Measurements from ENCODE around the gene GRB10.

GRB10 gene

GRCh38 chr7:50712252-50713122, 70.2 kb downstream of the GRB10 start:
- Histone ChIP-seq H3K79me1 (replicated peaks; ENCODE audit: low read length, poor library complexity, severe bottlenecking) (peaks cover 43% of the 10 kb centered on the region), H3K27me3 (ENCODE audit: control insufficient read depth in 1 of 2, insufficient read depth in 1 of 2, low read length in 2 of 2) (no peaks in the 10 kb centered on the region), H3K27ac (ENCODE audit: low read length, poor library complexity, severe bottlenecking) (no peak overlapping the region), H3K9ac (ENCODE audit: low read length) (no peak overlapping the region), H3K36me3 (ENCODE audit: control insufficient read depth in 1 of 2, insufficient read depth in 2 of 2, low read depth in 1 of 2, low read length in 2 of 2) (peaks cover 0 to 19% of the 10 kb centered on the region in 2 experiments), H2AFZ (ENCODE audit: low read depth, low read length) (no peak overlapping the region), H3K4ac (ENCODE audit: low read depth in 1 of 2, low read length in 2 of 2) (no peak overlapping the region), H2BK15ac (ENCODE audit: low read depth, poor library complexity, severe bottlenecking) (no peak overlapping the region), H3K4me1 (ENCODE audit: control insufficient read depth, insufficient read depth, low read depth, low read length) (peaks cover 16% of the 10 kb centered on the region), H2BK5ac (ENCODE audit: low read depth, low read length, poor library complexity, severe bottlenecking) (no peak overlapping the region), H2BK12ac (ENCODE audit: low read length in 2 of 2) (no peak overlapping the region), H4K8ac (ENCODE audit: low read length) (no peak overlapping the region), H4K91ac (ENCODE audit: low read length) (no peak overlapping the region), H3K4me2 (ENCODE audit: low read length, poor library complexity, severe bottlenecking) (no peak overlapping the region), H3K18ac (ENCODE audit: low read depth in 1 of 2, low read length in 2 of 2) (no peak overlapping the region), H3K14ac (ENCODE audit: low read length in 2 of 2) (no peak overlapping the region), H3K4me3 (ENCODE audit: insufficient read depth in 1 of 2, low read depth in 1 of 2, low read length in 2 of 2) (no peak overlapping the region), H3K23ac (ENCODE audit: low read length in 2 of 2) (no peak overlapping the region), H3K9me3 (ENCODE audit: control insufficient read depth, low read length) (no peaks in the 10 kb centered on the region), H2BK120ac (ENCODE audit: low read depth, low read length) (no peak overlapping the region), H2AK5ac (ENCODE audit: low read length, severe bottlenecking) (no peak overlapping the region)
- DNase-seq, result no peak
- WGBS, result 92% methylated on average over 3 of the region's 3 CpGs

DNA sequence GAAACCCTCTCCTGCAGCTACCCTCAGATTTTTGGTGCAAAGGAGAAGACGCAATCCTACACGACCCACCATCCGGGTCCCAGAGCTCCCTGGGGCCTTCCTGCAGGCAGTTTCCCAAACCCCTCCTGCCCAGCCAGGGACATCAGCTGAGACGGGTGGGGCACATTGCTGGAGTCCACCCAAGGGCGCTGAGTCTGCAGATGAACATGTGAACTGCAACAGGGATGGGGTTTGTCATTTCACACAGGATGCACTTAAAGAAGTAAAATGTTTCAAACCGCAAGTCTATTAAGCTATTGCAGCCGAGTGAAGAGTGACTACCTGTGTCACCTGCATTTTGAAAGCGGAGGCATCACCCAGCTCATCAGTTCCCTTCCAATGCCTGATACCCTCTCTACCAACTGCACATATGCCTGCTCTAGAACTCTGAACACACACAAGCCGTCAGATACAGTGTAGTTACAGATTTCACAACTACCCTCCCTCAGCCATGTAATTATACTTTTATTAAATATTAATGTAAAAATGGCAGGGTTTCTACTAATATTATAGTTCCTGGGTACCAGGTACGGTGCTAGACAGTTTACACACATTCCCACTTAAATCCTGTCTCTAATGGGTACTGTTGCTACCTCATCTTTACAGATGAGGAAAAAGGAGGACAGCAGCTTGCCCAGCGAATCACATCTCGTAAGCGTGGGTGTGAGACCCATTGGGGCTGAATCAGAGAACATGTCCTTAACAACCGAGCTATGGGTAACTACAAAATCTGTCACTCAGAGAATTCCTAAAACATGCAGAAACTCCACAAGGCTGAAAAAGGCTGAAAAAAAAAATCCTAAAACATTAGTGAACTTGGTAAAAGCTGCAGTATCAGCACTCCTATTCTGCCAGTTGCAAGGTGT, 71.2 kb downstream of the GRB10 start:
- Histone ChIP-seq H3K23ac (ENCODE audit: low read length in 2 of 2) (no peak overlapping the region), H3K14ac (ENCODE audit: low read length in 2 of 2) (no peak overlapping the region), H2AK5ac (ENCODE audit: low read length, severe bottlenecking) (no peak overlapping the region), H3K79me1 (replicated peaks; ENCODE audit: low read length, poor library complexity, severe bottlenecking) (peaks cover 43% of the 10 kb centered on the region), H3K4me2 (ENCODE audit: low read length, poor library complexity, severe bottlenecking) (no peak overlapping the region), H3K4me1 (ENCODE audit: control insufficient read depth, insufficient read depth, low read depth, low read length) (peaks cover 16% of the 10 kb centered on the region), H3K27ac (ENCODE audit: low read length, poor library complexity, severe bottlenecking) (no peak overlapping the region), H4K91ac (ENCODE audit: low read length) (no peak overlapping the region), H3K27me3 (ENCODE audit: control insufficient read depth in 1 of 2, insufficient read depth in 1 of 2, low read length in 2 of 2) (no peaks in the 10 kb centered on the region), H3K36me3 (ENCODE audit: control insufficient read depth in 1 of 2, insufficient read depth in 2 of 2, low read depth in 1 of 2, low read length in 2 of 2) (peaks cover 0 to 19% of the 10 kb centered on the region in 2 experiments), H2BK15ac (ENCODE audit: low read depth, poor library complexity, severe bottlenecking) (no peak overlapping the region), H3K9me3 (ENCODE audit: control insufficient read depth, low read length) (no peaks in the 10 kb centered on the region), H3K9ac (ENCODE audit: low read length) (no peak overlapping the region), H2AFZ (ENCODE audit: low read depth, low read length) (no peak overlapping the region), H2BK5ac (ENCODE audit: low read depth, low read length, poor library complexity, severe bottlenecking) (no peak overlapping the region), H2BK120ac (ENCODE audit: low read depth, low read length) (no peak overlapping the region), H3K18ac (ENCODE audit: low read depth in 1 of 2, low read length in 2 of 2) (no peak overlapping the region), H4K8ac (ENCODE audit: low read length) (no peak overlapping the region), H3K4me3 (ENCODE audit: insufficient read depth in 1 of 2, low read depth in 1 of 2, low read length in 2 of 2) (peak overlapping the region in 1 of 2 experiments; percentile 2), H2BK12ac (ENCODE audit: low read length in 2 of 2) (no peak overlapping the region), H3K4ac (ENCODE audit: low read depth in 1 of 2, low read length in 2 of 2) (no peak overlapping the region)
- no peak for DNase-seq
- WGBS, result 94% methylated on average over 13 of the region's 14 CpGs

DNA sequence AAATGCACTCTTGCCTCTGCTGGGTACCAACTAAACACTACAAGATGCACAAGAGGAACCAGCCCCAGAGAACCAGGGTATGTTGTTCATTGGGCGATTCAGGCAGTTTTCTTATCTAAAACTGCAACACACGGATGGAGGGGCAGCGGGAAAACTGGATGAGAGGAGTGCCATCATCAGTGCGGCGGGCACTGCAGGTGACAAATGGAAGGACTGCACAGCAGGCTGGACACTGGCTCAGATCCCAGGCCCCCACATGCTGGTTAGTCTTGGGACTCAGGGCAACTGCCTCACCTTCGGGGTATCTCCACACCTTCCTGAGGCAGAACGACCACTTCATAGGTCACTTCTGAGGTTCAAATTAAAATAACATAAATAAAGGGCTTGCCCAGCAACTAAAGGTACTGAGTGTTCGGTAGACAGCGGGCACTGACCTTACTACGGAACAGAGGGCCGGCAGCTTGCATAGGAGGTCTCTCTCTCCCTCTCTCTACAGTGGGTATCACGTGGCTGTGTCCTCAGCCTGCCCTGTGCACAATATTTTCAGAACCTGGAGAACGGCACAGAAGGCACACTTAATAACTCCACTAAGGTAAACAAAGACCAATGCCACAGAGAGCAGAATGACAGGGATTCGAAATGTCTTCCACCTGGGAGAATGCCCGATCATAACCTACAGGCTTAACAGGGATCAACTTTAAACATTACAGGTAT, 72.1 kb downstream of the GRB10 start:
- no peaks in the 10 kb centered on the region for H3K27me3 ChIP-seq (ENCODE audit: control insufficient read depth in 1 of 2, insufficient read depth in 1 of 2, low read length in 2 of 2)
- H3K18ac ChIP-seq (ENCODE audit: low read depth in 1 of 2, low read length in 2 of 2), result no peak overlapping the region
- no peak overlapping the region for H2AK5ac ChIP-seq (ENCODE audit: low read length, severe bottlenecking)
- H2AFZ ChIP-seq (ENCODE audit: low read depth, low read length), result no peak overlapping the region
- no peaks in the 10 kb centered on the region for H3K9me3 ChIP-seq (ENCODE audit: control insufficient read depth, low read length)
- no peak overlapping the region for H3K9ac ChIP-seq (ENCODE audit: low read length)
- no peak overlapping the region for H3K4me2 ChIP-seq (ENCODE audit: low read length, poor library complexity, severe bottlenecking)
- H3K4me1 ChIP-seq (ENCODE audit: control insufficient read depth, insufficient read depth, low read depth, low read length), result peaks cover 13% of the 10 kb centered on the region
- no peak overlapping the region for H2BK15ac ChIP-seq (ENCODE audit: low read depth, poor library complexity, severe bottlenecking)
- H4K91ac ChIP-seq (ENCODE audit: low read length), result no peak overlapping the region
- H3K79me1 ChIP-seq (replicated peaks; ENCODE audit: low read length, poor library complexity, severe bottlenecking), result peaks cover 39% of the 10 kb centered on the region
- no peak overlapping the region for H4K8ac ChIP-seq (ENCODE audit: low read length)
- H2BK120ac ChIP-seq (ENCODE audit: low read depth, low read length), result no peak overlapping the region
- 95% methylated on average over 15 of the region's 15 CpGs for WGBS
- H2BK12ac ChIP-seq (ENCODE audit: low read length in 2 of 2), result no peak overlapping the region
- no peak overlapping the region for H3K27ac ChIP-seq (ENCODE audit: low read length, poor library complexity, severe bottlenecking)
- no peak overlapping the region for H3K14ac ChIP-seq (ENCODE audit: low read length in 2 of 2)
- no peak overlapping the region for H3K4ac ChIP-seq (ENCODE audit: low read depth in 1 of 2, low read length in 2 of 2)
- no peak overlapping the region for H3K4me3 ChIP-seq (ENCODE audit: insufficient read depth in 1 of 2, low read depth in 1 of 2, low read length in 2 of 2)
- peaks cover 0 to 19% of the 10 kb centered on the region in 2 experiments for H3K36me3 ChIP-seq (ENCODE audit: control insufficient read depth in 1 of 2, insufficient read depth in 2 of 2, low read depth in 1 of 2, low read length in 2 of 2)
- H2BK5ac ChIP-seq (ENCODE audit: low read depth, low read length, poor library complexity, severe bottlenecking), result no peak overlapping the region
- DNase-seq, result no peak
- H3K23ac ChIP-seq (ENCODE audit: low read length in 2 of 2), result no peak overlapping the region

Data from mesenchymal stem cell (in vitro differentiated cells and primary cell).